NCI-H226 (cell line): Measurements from ENCODE around the gene SLC4A7.
A peak's percentile ranks its signal among the peaks of the same experiment; 100 is the strongest.
"Not testable (repeated sequence)": the region's sequence is repeated elsewhere in the genome, so short reads cannot be mapped to it uniquely, and the experiment has no call there.

ENCODE experiments used
- DNase-seq: peaks from one replicate; pipeline ENCODE4 v3.0.0-alpha.2; 2015

The SLC4A7 gene

GRCh38 chr3:27426926-27427325 is 57.3 kb downstream of the SLC4A7 start:
- DNase-seq: no peak

- no peak for DNase-seq
These were observed 58.2 kb downstream of the SLC4A7 start for GRCh38 chr3:27425896-27426565.

- DNase-seq: not testable (repeated sequence)
These were observed 59.2 kb downstream of the SLC4A7 start for GRCh38 chr3:27424812-27425521.

- DNase-seq: peak; percentile 52
These were observed 60.7 kb downstream of the SLC4A7 start for GRCh38 chr3:27423463-27423862.

GRCh38 chr3:27422617-27423016 is 61.6 kb downstream of the SLC4A7 start:
- DNase-seq: no peak

GRCh38 chr3:27415202-27415601 is 69.0 kb downstream of the SLC4A7 start:
- DNase-seq: no peak

GRCh38 chr3:27392950-27393679 is 91.1 kb downstream of the SLC4A7 start:
- DNase-seq: no peak

- not testable (repeated sequence) for DNase-seq
These were observed 91.8 kb downstream of the SLC4A7 start for GRCh38 chr3:27392414-27392813.

GRCh38 chr3:27391796-27392195 is 92.4 kb downstream of the SLC4A7 start:
- no peak for DNase-seq

GRCh38 chr3:27387625-27388024 is 96.6 kb downstream of the SLC4A7 start:
- DNase-seq: no peak

- no peak for DNase-seq
These were observed 98.7 kb downstream of the SLC4A7 start for GRCh38 chr3:27385504-27385903.

GRCh38 chr3:27384191-27384590 is 100.0 kb downstream of the SLC4A7 start:
- DNase-seq: no peak

GRCh38 chr3:27380433-27381357 is 103.5 kb downstream of the SLC4A7 start:
- no peak for DNase-seq

- DNase-seq: no peak
These were observed 105.9 kb downstream of the SLC4A7 start for GRCh38 chr3:27378331-27378730.

GRCh38 chr3:27376109-27376772 is 107.9 kb downstream of the SLC4A7 start:
- DNase-seq: no peak

- DNase-seq: peak; percentile 63
These were observed 115.2 kb downstream of the SLC4A7 start, which contains the start of gene NEK10 for GRCh38 chr3:27368831-27369607. NEK10 (minus strand) TSS chr3:27369383; CDS start chr3:27352882, 16,501 bp downstream.

- no peak for DNase-seq
These were observed 118.1 kb downstream of the SLC4A7 start for GRCh38 chr3:27366062-27366591.

GRCh38 chr3:27360113-27361078 is 123.8 kb downstream of the SLC4A7 start:
- DNase-seq: no peak

- no peak for DNase-seq
These were observed 125.8 kb downstream of the SLC4A7 start for GRCh38 chr3:27358372-27358771.
